ENCODE measurements around the gene DAAM2.

DNA sequence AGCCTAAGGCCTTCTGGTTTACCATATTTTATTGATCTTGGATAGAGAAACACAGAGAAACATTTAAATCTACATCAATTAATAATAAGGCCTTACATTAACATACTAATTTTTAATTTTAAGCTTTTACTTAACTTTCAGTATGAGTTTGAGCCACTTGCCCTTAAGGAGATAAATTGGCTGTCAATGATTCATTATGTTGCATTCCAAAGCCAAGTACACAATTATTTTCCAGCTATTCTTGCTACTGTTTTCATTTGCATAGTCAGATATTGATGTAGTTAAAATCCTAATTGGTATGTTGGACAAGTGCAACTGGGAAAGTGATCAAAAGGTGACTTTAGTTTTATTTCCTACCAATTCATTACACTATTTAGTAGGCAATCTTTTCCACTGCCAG lies 83.9 kb downstream of the DAAM2 start:
- TF ChIP-seq ZNF274 (IDR thresholded peaks at IDR 0.05; ENCODE audit: low read depth, low read length) (no peak), YY1 (IDR thresholded peaks at IDR 0.05; ENCODE audit: insufficient read depth, insufficient read length) (no peak), SUZ12 (IDR thresholded peaks at IDR 0.05; ENCODE audit: extremely low read depth, insufficient read depth, insufficient read length) (no peak)

Data from NT2/D1 (cell line).